ENCODE data around the gene ZNF8. TPM values are rescaled to one million over a fixed set of nuclear protein-coding genes. Genes with fewer than 3 reads are reported as not detected.
"Not testable (repeated sequence)": the region's sequence is repeated elsewhere in the genome, so short reads cannot be mapped to it uniquely, and the experiment has no call there.

ZNF8 gene
- total and polyA plus RNA-seq, 7 donors: 0.35 to 2.5 (median 1.5) TPM

DNA sequence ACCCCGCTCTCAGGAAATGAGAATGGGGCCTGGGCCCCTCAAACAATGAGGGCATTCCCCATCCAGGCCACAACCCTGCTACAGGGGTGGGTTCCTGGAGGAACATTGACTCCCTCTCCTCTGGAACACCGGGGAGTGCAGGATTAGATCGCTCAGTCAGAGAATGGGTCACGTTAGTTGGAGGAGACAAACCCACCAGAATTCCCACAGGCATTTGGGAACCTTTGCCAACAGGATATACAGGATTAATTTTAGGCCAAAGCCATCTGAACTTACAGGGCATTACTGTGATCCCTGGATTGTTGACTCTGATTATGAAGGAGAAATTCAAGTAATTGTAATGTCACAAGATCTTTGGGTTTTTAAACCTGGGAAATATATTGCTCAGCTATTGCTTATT is 29.0 kb downstream of the ZNF8 start:
- ATAC-seq (no peak), DNase-seq (no peak)
- Histone ChIP-seq H3K4me3 (no peak overlapping the region), H3K36me3 (ENCODE audit: insufficient read depth in 1 of 2, low read depth in 1 of 2) (peaks cover 12 to 55% of the 10 kb centered on the region in 2 donors), H3K27me3 (ENCODE audit: insufficient read depth in 3 of 3, low read length in 2 of 3) (no peaks in the 10 kb centered on the region), H3K27ac (no peak overlapping the region), H3K9me3 (no peaks in the 10 kb centered on the region), H3K4me1 (peaks cover 9% of the 10 kb centered on the region)
- TF ChIP-seq, protein P1, sequence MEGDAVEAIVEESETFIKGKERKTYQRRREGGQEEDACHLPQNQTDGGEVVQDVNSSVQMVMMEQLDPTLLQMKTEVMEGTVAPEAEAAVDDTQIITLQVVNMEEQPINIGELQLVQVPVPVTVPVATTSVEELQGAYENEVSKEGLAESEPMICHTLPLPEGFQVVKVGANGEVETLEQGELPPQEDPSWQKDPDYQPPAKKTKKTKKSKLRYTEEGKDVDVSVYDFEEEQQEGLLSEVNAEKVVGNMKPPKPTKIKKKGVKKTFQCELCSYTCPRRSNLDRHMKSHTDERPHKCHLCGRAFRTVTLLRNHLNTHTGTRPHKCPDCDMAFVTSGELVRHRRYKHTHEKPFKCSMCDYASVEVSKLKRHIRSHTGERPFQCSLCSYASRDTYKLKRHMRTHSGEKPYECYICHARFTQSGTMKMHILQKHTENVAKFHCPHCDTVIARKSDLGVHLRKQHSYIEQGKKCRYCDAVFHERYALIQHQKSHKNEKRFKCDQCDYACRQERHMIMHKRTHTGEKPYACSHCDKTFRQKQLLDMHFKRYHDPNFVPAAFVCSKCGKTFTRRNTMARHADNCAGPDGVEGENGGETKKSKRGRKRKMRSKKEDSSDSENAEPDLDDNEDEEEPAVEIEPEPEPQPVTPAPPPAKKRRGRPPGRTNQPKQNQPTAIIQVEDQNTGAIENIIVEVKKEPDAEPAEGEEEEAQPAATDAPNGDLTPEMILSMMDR (IDR thresholded peaks at IDR 0.05): no peak
- intact Hi-C loops (cut with DNase I): loop anchor here in 1 of 2 donors (5.0 kb wide), 1 partner anchor 55 kb away; the partner anchor contains the start of gene ZNF497
- whole genome bisulfite sequencing, 3 donors: 77 to 80% (median 78%) methylated on average over 4 of the region's 4 CpGs

DNA sequence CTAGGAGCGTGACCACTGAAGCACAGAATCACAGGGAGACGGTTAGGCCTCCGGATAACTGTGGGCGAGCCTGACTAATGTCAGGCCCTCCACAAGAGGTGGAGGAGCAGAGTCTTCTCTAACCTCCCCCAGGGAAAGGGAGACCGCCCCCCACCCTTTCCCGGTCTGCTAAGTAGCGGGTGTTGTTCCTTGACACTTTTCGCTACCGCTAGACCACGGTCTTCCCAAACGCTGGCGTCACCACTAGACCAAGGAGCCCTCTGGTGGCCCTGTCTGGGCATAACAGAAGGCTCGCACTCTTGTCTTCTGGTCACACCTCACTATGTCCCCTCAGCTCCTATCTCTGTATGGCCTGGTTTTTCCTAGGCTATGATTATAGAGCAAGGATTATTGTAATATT is 31.9 kb downstream of the ZNF8 start:
- H3K9me3 ChIP-seq; H3K4me1 ChIP-seq; H3K27ac ChIP-seq; H3K4me3 ChIP-seq; intact Hi-C loops (cut with DNase I); H3K27me3 ChIP-seq (ENCODE audit: insufficient read depth in 3 of 3, low read length in 2 of 3); ATAC-seq: not testable (repeated sequence)
- TF ChIP-seq, protein P1 (IDR thresholded peaks at IDR 0.05): peak; percentile 37
- WGBS, 3 donors: 48 to 49% (median 48%) methylated on average over 12 to 13 of the region's 13 CpGs
- peaks cover 19 to 84% of the 10 kb centered on the region in 2 donors for H3K36me3 ChIP-seq (ENCODE audit: insufficient read depth in 1 of 2, low read depth in 1 of 2)
- peak in 1 of 2 donors; percentile 25 for DNase-seq

DNA sequence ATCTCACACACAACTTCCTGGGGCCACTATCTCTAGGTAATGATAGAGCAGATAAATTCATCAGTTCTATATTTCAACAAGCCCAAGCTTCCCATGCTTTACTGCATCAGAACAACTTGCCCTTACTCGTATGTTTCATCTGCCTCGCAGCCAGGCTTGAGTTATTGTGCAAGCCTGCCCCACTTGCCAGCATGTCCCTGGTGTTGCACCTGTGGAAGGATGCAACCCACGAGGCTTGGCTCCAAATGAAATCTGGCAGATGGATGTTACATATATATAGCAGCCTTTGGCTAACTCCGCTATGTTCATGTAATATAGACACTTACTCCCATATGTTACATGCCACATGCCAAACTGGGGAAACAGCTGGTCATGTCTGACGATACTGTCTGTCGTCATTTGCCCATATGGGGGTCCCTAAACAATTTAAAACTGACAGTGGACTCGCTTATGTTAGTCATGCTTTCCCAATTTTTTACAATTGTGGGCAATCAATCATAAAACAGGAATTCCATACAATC is 32.6 kb downstream of the ZNF8 start:
- Histone ChIP-seq H3K4me3 (no peak overlapping the region), H3K27ac (no peak overlapping the region), H3K9me3 (no peaks in the 10 kb centered on the region), H3K27me3 (ENCODE audit: insufficient read depth in 3 of 3, low read length in 2 of 3) (no peaks in the 10 kb centered on the region), H3K4me1 (peaks cover 2% of the 10 kb centered on the region), H3K36me3 (ENCODE audit: insufficient read depth in 1 of 2, low read depth in 1 of 2) (peaks cover 19 to 87% of the 10 kb centered on the region in 2 donors)
- 61 to 72% (median 61%) methylated on average over 7 of the region's 7 CpGs for WGBS, 3 donors
- DNase-seq (no peak), ATAC-seq (peak in 2 of 4 donors; percentile 15 to 54)
- TF ChIP-seq, protein P1 (IDR thresholded peaks at IDR 0.05): no peak
- intact Hi-C loops (cut with DNase I): no loop called here

DNA sequence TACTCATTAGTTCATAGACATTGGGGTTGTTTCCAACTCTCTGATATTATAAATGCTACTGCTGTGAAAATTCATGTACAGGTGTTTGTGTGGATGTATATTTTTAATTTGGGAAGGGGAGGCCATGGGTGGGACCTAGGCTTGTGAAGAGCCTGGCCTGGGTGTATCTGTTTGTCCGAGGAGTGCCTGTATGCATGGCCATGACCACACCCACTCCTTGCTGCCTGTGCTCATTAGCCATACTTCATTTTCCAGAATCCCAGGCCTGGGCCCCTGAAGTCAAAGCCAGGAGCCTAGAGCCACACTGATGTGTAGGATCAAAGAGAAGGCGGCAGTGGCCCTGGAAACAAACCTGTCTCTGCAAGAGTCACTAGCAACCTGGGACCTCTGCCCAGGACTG is 36.8 kb downstream of the ZNF8 start:
- no peak for DNase-seq
- intact Hi-C loops (cut with DNase I): no loop called here
- Histone ChIP-seq H3K27me3 (ENCODE audit: insufficient read depth in 3 of 3, low read length in 2 of 3) (no peaks in the 10 kb centered on the region), H3K9me3 (no peaks in the 10 kb centered on the region), H3K36me3 (ENCODE audit: insufficient read depth in 1 of 2, low read depth in 1 of 2) (peaks cover 17 to 65% of the 10 kb centered on the region in 2 donors), H3K4me3 (no peak overlapping the region), H3K27ac (no peak overlapping the region), H3K4me1 (no peaks in the 10 kb centered on the region)
- TF ChIP-seq, protein P1 (IDR thresholded peaks at IDR 0.05): no peak
- 89 to 100% (median 94%) methylated on average over 2 of the region's 2 CpGs for WGBS, 3 donors
- no peak for ATAC-seq
